ENCODE results near the gene GPD1L.

Gene GPD1L

DNA sequence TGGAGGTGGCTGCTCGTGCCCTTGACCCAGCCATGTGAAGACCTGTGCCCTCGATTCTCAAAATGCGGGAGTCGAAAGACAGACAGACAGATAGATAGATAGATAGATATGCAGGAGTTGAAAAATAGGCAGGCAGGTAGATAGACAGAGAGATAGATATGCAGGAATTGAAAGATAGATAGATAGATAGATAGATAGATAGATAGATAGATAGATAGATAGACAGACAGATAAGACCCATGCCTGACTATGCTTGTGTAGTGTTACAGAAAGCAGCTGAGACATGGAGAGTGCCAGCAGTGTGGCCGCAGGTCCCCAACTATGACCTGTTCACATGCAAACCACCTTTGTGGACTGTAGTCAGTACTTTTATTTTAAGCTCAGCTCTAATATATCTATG is 17.2 kb downstream of the GPD1L start (continued):
- no peak for TF ChIP-seq SCRT2 (tag by site-specific recombination; IDR thresholded peaks at IDR 0.05)
- TF ChIP-seq ZEB2 (tag by site-specific recombination; IDR thresholded peaks at IDR 0.05): no peak

DNA sequence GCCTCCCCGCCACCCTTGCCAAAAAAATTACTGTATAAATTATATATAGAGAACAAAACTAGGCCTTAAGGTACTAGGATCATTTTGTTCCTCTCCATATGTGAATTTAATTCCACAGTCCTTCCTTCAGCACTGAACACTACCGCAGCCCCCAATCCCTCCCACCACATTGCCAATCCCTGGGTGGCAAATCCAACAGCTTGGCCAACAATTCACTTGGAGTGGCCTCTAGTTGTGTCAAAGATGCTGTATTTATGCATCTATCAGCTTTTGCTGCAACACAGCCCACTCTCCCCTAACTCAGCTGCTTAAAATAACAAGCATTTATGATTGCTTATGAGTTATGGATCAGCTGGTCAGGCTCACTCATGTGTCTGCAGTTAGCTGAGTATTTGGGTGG is 18.6 kb downstream of the GPD1L start:
- no peak overlapping the region for H3K4me3 ChIP-seq (ENCODE audit: low read depth, low read length)
- H3K4me1 ChIP-seq (ENCODE audit: control insufficient read depth, insufficient read depth, low read length): no peaks in the 10 kb centered on the region
- ChIA-PET CTCF (no interaction called here), POLR2A (no interaction called here)
- TF ChIP-seq, protein P1, sequence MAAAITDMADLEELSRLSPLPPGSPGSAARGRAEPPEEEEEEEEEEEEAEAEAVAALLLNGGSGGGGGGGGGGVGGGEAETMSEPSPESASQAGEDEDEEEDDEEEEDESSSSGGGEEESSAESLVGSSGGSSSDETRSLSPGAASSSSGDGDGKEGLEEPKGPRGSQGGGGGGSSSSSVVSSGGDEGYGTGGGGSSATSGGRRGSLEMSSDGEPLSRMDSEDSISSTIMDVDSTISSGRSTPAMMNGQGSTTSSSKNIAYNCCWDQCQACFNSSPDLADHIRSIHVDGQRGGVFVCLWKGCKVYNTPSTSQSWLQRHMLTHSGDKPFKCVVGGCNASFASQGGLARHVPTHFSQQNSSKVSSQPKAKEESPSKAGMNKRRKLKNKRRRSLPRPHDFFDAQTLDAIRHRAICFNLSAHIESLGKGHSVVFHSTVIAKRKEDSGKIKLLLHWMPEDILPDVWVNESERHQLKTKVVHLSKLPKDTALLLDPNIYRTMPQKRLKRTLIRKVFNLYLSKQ (tag by site-specific recombination; IDR thresholded peaks at IDR 0.05; ENCODE audit: borderline replicate concordance): no peak
- TF ChIP-seq ZNF670 (tag by site-specific recombination; IDR thresholded peaks at IDR 0.05; ENCODE audit: low read depth) (no peak), GLI2 (tag by site-specific recombination; IDR thresholded peaks at IDR 0.05; ENCODE audit: borderline replicate concordance, low read depth) (no peak), KLF10 (tag by site-specific recombination; IDR thresholded peaks at IDR 0.05) (no peak), ZNF423 (tag by site-specific recombination; IDR thresholded peaks at IDR 0.05) (no peak), TCF7L2 (IDR thresholded peaks at IDR 0.05; ENCODE audit: borderline replicate concordance, low read depth, low read length) (no peak), ZNF157 (tag by site-specific recombination; IDR thresholded peaks at IDR 0.05) (no peak)
- TF ChIP-seq, protein P2, sequence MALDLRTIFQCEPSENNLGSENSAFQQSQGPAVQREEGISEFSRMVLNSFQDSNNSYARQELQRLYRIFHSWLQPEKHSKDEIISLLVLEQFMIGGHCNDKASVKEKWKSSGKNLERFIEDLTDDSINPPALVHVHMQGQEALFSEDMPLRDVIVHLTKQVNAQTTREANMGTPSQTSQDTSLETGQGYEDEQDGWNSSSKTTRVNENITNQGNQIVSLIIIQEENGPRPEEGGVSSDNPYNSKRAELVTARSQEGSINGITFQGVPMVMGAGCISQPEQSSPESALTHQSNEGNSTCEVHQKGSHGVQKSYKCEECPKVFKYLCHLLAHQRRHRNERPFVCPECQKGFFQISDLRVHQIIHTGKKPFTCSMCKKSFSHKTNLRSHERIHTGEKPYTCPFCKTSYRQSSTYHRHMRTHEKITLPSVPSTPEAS (tag by site-specific recombination; IDR thresholded peaks at IDR 0.05): no peak
- H3K36me3 ChIP-seq (ENCODE audit: control insufficient read depth in 2 of 2, insufficient read depth in 1 of 2, low read length in 2 of 2): no peaks in the 10 kb centered on the region
- no peaks in the 10 kb centered on the region for H3K9me3 ChIP-seq (ENCODE audit: control insufficient read depth, insufficient read depth, low read depth, low read length)
- no peak overlapping the region for H3K27ac ChIP-seq (ENCODE audit: extremely low read depth, low read depth, low read length)

DNA sequence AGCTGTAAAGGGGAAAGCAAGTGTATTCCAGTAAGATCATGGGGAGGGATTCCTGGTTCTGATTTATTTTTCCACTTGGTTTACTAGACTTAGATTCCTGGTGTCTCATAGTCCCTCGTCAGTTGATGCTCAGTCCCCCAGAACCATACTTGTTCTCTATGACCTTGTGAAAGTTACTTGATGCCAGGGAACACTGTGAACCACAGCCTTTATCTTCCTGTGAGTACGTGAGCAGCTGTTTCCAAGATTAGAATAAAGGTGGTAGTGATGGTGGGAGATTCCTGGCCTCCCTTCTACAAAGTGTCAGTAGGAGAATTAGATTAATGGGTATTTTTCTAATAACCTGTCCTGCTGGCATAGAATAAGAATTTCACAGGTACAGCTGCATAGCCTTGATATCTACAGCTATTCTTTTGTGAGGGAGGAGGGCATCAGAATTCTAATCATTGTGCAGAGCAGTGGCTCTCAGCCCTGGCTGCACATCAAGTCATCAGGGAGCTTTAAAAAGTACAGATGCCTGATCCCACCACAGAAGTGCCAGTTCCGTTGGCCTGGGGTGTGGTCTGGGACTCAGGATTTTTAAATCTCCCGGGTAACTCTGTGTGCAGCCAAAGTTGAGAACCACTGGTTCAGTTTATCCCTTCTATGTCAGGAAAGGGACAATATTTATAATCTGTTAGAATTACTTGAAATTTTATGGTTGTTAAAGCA is 20.0 kb downstream of the GPD1L start:
- no peaks in the 10 kb centered on the region for H3K36me3 ChIP-seq (ENCODE audit: control insufficient read depth in 2 of 2, insufficient read depth in 1 of 2, low read length in 2 of 2)
- CTCF ChIA-PET: no interaction called here
- no peak overlapping the region for H3K27ac ChIP-seq (ENCODE audit: extremely low read depth, low read depth, low read length)
- H3K4me3 ChIP-seq (ENCODE audit: low read depth, low read length): no peak overlapping the region
- H3K4me1 ChIP-seq (ENCODE audit: control insufficient read depth, insufficient read depth, low read length): no peaks in the 10 kb centered on the region
- POLR2A ChIA-PET: no interaction called here
- H3K9me3 ChIP-seq (ENCODE audit: control insufficient read depth, insufficient read depth, low read depth, low read length): no peaks in the 10 kb centered on the region
- TF ChIP-seq ZNF561 (tag by site-specific recombination; IDR thresholded peaks at IDR 0.05; ENCODE audit: borderline replicate concordance) (no peak), ZNF157 (tag by site-specific recombination; IDR thresholded peaks at IDR 0.05) (no peak), ZNF121 (tag by site-specific recombination; IDR thresholded peaks at IDR 0.05) (no peak), ZIC2 (tag by site-specific recombination; IDR thresholded peaks at IDR 0.05) (no peak), WT1 (tag by site-specific recombination; IDR thresholded peaks at IDR 0.05) (no peak), ZNF521 (tag by site-specific recombination; IDR thresholded peaks at IDR 0.05) (no peak), SCRT1 (tag by site-specific recombination; IDR thresholded peaks at IDR 0.05; ENCODE audit: borderline replicate concordance) (no peak), ZNF548 (tag by site-specific recombination; IDR thresholded peaks at IDR 0.05) (no peak)
- TF ChIP-seq, protein P3, sequence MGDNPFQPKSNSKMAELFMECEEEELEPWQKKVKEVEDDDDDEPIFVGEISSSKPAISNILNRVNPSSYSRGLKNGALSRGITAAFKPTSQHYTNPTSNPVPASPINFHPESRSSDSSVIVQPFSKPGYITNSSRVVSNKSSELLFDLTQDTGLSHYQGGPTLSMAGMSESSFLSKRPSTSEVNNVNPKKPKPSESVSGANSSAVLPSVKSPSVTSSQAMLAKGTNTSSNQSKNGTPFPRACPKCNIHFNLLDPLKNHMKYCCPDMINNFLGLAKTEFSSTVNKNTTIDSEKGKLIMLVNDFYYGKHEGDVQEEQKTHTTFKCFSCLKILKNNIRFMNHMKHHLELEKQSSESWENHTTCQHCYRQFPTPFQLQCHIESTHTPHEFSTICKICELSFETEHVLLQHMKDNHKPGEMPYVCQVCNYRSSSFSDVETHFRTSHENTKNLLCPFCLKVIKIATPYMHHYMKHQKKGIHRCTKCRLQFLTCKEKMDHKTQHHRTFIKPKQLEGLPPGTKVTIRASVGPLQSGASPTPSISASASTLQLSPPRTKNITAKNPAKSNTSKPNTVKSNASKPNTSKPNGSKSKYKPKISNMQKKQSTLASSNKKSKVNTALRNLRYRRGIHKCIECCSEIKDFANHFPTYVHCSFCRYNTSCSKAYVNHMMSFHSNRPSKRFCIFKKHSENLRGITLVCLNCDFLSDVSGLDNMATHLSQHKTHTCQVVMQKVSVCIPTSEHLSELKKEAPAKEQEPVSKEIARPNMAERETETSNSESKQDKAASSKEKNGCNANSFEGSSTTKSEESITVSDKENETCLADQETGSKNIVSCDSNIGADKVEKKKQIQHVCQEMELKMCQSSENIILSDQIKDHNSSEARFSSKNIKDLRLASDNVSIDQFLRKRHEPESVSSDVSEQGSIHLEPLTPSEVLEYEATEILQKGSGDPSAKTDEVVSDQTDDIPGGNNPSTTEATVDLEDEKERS (tag by site-specific recombination; IDR thresholded peaks at IDR 0.05): no peak
- TF ChIP-seq, protein P4, sequence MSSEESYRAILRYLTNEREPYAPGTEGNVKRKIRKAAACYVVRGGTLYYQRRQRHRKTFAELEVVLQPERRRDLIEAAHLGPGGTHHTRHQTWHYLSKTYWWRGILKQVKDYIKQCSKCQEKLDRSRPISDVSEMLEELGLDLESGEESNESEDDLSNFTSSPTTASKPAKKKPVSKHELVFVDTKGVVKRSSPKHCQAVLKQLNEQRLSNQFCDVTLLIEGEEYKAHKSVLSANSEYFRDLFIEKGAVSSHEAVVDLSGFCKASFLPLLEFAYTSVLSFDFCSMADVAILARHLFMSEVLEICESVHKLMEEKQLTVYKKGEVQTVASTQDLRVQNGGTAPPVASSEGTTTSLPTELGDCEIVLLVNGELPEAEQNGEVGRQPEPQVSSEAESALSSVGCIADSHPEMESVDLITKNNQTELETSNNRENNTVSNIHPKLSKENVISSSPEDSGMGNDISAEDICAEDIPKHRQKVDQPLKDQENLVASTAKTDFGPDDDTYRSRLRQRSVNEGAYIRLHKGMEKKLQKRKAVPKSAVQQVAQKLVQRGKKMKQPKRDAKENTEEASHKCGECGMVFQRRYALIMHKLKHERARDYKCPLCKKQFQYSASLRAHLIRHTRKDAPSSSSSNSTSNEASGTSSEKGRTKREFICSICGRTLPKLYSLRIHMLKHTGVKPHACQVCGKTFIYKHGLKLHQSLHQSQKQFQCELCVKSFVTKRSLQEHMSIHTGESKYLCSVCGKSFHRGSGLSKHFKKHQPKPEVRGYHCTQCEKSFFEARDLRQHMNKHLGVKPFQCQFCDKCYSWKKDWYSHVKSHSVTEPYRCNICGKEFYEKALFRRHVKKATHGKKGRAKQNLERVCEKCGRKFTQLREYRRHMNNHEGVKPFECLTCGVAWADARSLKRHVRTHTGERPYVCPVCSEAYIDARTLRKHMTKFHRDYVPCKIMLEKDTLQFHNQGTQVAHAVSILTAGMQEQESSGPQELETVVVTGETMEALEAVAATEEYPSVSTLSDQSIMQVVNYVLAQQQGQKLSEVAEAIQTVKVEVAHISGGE (tag by site-specific recombination; conservative IDR thresholded peaks at IDR 0.05; ENCODE audit: low read depth): no peak
- TF ChIP-seq, protein P5, sequence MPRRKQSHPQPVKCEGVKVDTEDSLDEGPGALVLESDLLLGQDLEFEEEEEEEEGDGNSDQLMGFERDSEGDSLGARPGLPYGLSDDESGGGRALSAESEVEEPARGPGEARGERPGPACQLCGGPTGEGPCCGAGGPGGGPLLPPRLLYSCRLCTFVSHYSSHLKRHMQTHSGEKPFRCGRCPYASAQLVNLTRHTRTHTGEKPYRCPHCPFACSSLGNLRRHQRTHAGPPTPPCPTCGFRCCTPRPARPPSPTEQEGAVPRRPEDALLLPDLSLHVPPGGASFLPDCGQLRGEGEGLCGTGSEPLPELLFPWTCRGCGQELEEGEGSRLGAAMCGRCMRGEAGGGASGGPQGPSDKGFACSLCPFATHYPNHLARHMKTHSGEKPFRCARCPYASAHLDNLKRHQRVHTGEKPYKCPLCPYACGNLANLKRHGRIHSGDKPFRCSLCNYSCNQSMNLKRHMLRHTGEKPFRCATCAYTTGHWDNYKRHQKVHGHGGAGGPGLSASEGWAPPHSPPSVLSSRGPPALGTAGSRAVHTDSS (tag by site-specific recombination; IDR thresholded peaks at IDR 0.05): no peak
- TF ChIP-seq, protein P6, sequence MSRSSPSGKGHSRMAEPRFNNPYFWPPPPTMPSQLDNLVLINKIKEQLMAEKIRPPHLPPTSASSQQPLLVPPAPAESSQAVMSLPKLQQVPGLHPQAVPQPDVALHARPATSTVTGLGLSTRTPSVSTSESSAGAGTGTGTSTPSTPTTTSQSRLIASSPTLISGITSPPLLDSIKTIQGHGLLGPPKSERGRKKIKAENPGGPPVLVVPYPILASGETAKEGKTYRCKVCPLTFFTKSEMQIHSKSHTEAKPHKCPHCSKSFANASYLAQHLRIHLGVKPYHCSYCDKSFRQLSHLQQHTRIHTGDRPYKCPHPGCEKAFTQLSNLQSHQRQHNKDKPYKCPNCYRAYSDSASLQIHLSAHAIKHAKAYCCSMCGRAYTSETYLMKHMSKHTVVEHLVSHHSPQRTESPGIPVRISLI (tag by site-specific recombination; IDR thresholded peaks at IDR 0.05): no peak
